IMR-90 (cell line): ENCODE results near the gene H19. TPM values are rescaled to one million over a fixed set of nuclear protein-coding genes. Genes with fewer than 3 reads are reported as not detected.

Experiments used
- ATAC-seq: fragments of 200-7000 bp; cut with Tn5 transposase; 2 replicates; pipeline ENCODE4 v1.9.1; 2020; ENCODE audit warnings: low read depth, mild to moderate bottlenecking, moderate library complexity
- BruUV-seq: library from RNA; stranded (reverse); fragments of 400-500 nt; replicated peaks from 2 replicates; lab custom pipeline; 2021; lab: Mats Ljungman, UMichigan
- CTCF ChIA-PET: fragments of 300-600 bp; formaldehyde crosslinking; extraction: SDS; loops from one replicate; lab custom pipeline; 2021; ENCODE audit warnings: antibody characterized with exemption; lab: Yijun Ruan, JAX
- POLR2A ChIA-PET: fragments of 300-600 bp; sonication (Branson Sonifier 250); formaldehyde crosslinking; loops from one replicate; lab custom pipeline; 2022; ENCODE audit warnings: antibody characterized with exemption; ENCODE audit not compliant: unreplicated experiment; lab: Charles Lee
- DNase-seq: peaks from one replicate; pipeline ENCODE4 v3.0.0; 2013
- H2AFZ ChIP-seq: replicated peaks from 2 replicates; pipeline ENCODE3; 2013; ENCODE audit warnings: low read length, mild to moderate bottlenecking; ENCODE audit not compliant: poor library complexity
- H2AK5ac ChIP-seq: 2 replicates; pipeline ENCODE4 v1.6.1; 2013; ENCODE audit warnings: low read depth, low read length, inconsistent platforms
- H2AK9ac ChIP-seq: replicated peaks from 2 replicates; pipeline ENCODE3; 2013; ENCODE audit warnings: mild to moderate bottlenecking, low read depth, low read length, moderate library complexity; ENCODE audit not compliant: poor library complexity
- H2BK120ac ChIP-seq: 2 replicates; pipeline ENCODE4 v1.6.1; 2013; ENCODE audit warnings: low read depth, low read length, inconsistent platforms
- H2BK15ac ChIP-seq: 3 replicates; pipeline ENCODE4 v1.6.1; 2013; ENCODE audit warnings: low read depth, low read length, inconsistent platforms
- H2BK20ac ChIP-seq: 2 replicates; pipeline ENCODE4 v1.6.1; 2013; ENCODE audit warnings: low read depth, mild to moderate bottlenecking, inconsistent platforms, low read length, moderate library complexity
- H2BK5ac ChIP-seq: 2 replicates; pipeline ENCODE4 v1.6.1; 2013; ENCODE audit warnings: mild to moderate bottlenecking, low read depth, low read length, inconsistent platforms; ENCODE audit not compliant: poor library complexity, severe bottlenecking
- H3K14ac ChIP-seq: replicated peaks from 2 replicates; pipeline ENCODE4 v1.6.1; 2013; ENCODE audit warnings: low read depth, low read length, inconsistent platforms
- H3K18ac ChIP-seq: 2 replicates; pipeline ENCODE4 v1.6.1; 2013; ENCODE audit warnings: low read depth, low read length, control low read depth
- H3K23ac ChIP-seq: 2 replicates; pipeline ENCODE4 v1.6.1; 2013; ENCODE audit warnings: low read depth, low read length, inconsistent platforms
- H3K27ac ChIP-seq: 2 replicates; pipeline ENCODE4 v1.5.1; 2013; ENCODE audit warnings: mild to moderate bottlenecking, control low read depth, low read length; ENCODE audit not compliant: insufficient read depth
- H3K27me3 ChIP-seq: 2 replicates; pipeline ENCODE4 v1.6.1; 2013; ENCODE audit warnings: low read length; ENCODE audit not compliant: control insufficient read depth, insufficient read depth
- H3K36me3 ChIP-seq: 2 replicates; pipeline ENCODE4 v1.6.1; 2013; ENCODE audit warnings: low read length, mixed read lengths; ENCODE audit not compliant: control insufficient read depth, insufficient read depth
- H3K4ac ChIP-seq: 2 replicates; pipeline ENCODE4 v1.6.1; 2013; ENCODE audit warnings: low read depth, low read length, inconsistent platforms
- H3K4me1 ChIP-seq: 2 replicates; pipeline ENCODE4 v1.6.1; 2013; ENCODE audit warnings: low read length, mixed read lengths; ENCODE audit not compliant: control insufficient read depth, insufficient read depth
- H3K4me2 ChIP-seq: 2 replicates; pipeline ENCODE4 v1.6.1; 2013; ENCODE audit warnings: low read depth, mild to moderate bottlenecking, control low read depth, low read length, moderate library complexity
- H3K4me3 ChIP-seq: 2 replicates; pipeline ENCODE4 v1.5.1; 2013; ENCODE audit warnings: low read depth, mild to moderate bottlenecking, control low read depth, low read length, moderate library complexity; ENCODE audit not compliant: insufficient read depth
- H3K56ac ChIP-seq: 2 replicates; pipeline ENCODE4 v1.6.1; 2013; ENCODE audit warnings: low read length, inconsistent platforms; ENCODE audit not compliant: insufficient read depth; ENCODE audit errors: extremely low read depth
- H3K79me1 ChIP-seq, 2 experiments: 2 replicates each; pipeline ENCODE4 v1.6.1; 2013; ENCODE audit warnings: low read length in 2 of 2, inconsistent platforms in 1 of 2, low read depth in 1 of 2
- H3K9ac ChIP-seq: 2 replicates; pipeline ENCODE4 v1.6.1; 2013; ENCODE audit warnings: low read depth, low read length, control low read depth
- H3K9me1 ChIP-seq: 2 replicates; pipeline ENCODE4 v1.6.1; 2013; ENCODE audit warnings: low read length, inconsistent platforms; ENCODE audit not compliant: insufficient read depth
- H3K9me3 ChIP-seq: 2 replicates; pipeline ENCODE4 v1.6.1; 2013; ENCODE audit warnings: low read length; ENCODE audit not compliant: control insufficient read depth, insufficient read depth
- H4K20me1 ChIP-seq: 2 replicates; pipeline ENCODE4 v1.6.1; 2013; ENCODE audit warnings: low read length, inconsistent platforms; ENCODE audit not compliant: insufficient read depth
- H4K5ac ChIP-seq: 2 replicates; pipeline ENCODE4 v1.6.1; 2013; ENCODE audit warnings: mild to moderate bottlenecking, low read depth, low read length, control low read depth
- H4K8ac ChIP-seq, 2 experiments: 2 replicates each; pipeline ENCODE4 v1.6.1; 2013; ENCODE audit warnings: low read depth in 2 of 2, low read length in 2 of 2, control low read depth in 1 of 2, inconsistent platforms in 1 of 2
- H4K91ac ChIP-seq: 2 replicates; pipeline ENCODE4 v1.6.1; 2013; ENCODE audit warnings: low read depth, low read length, inconsistent platforms; ENCODE audit not compliant: insufficient read depth
- CEBPB ChIP-seq: IDR thresholded peaks from 2 replicates; pipeline ENCODE4 v1.6.1; 2012; ENCODE audit warnings: low read depth, low read length, improper control_type of control experiment
- CHD1 ChIP-seq: IDR thresholded peaks from 2 replicates; pipeline ENCODE4 v1.6.1; 2012; ENCODE audit warnings: low read depth, low read length, improper control_type of control experiment
- MAFK ChIP-seq: IDR thresholded peaks from 2 replicates; pipeline ENCODE4 v1.6.1; 2012; ENCODE audit warnings: low read depth, low read length, improper control_type of control experiment
- NFE2L2 ChIP-seq: fragments of 150-350 bp; IDR thresholded peaks from 2 replicates; pipeline ENCODE4 v1.6.1; 2016; ENCODE audit warnings: low read depth, mild to moderate bottlenecking, low read length
- POLR2A ChIP-seq: IDR thresholded peaks from 2 replicates; pipeline ENCODE4 v1.6.1; 2012; ENCODE audit warnings: mild to moderate bottlenecking, low read depth, low read length
- WGBS, 2 experiments: methylation state at CpG; one replicate each; pipeline versions ENCODE4 v1.1.5 to v1.1.7; 2013; ENCODE audit warnings: missing lambda C conversion rate in 2 of 2; ENCODE audit not compliant: insufficient read length in 1 of 2; ENCODE audit errors: extremely low coverage in 2 of 2; 5-methylcytosine and 5-hydroxymethylcytosine counted together
- dilution Hi-C: fragments of 300-500 bp; cut with HindIII; formaldehyde crosslinking; loops from one replicate; pipeline ENCODE4 v1.14.3; 2018; ENCODE audit warnings: low sequenced_read_pairs; ENCODE audit not compliant: unreplicated experiment
- in situ Hi-C: fragments of 300-500 bp; cut with MboI; formaldehyde crosslinking; loops from 3 replicates; pipeline ENCODE4 v1.14.3; 2019; ENCODE audit warnings: low sequenced_read_pairs, inconsistent platforms, mixed read lengths
- intact Hi-C: fragments of 100-400 bp; cut with micrococcal nuclease; formaldehyde crosslinking; loops from 2 replicates; pipeline ENCODE4 v1.10.0; 2022
- polyA plus RNA-seq, 3 experiments: library from polyadenylated mRNA; depleted of rRNA; stranded (reverse); fragments of >200 nt; gene quantifications; 2 replicates each; pipeline ENCODE4 v1.2.3, GENCODE V29; 2012; ENCODE audit warnings: low replicate concordance in 1 of 3
- total RNA-seq: library from RNA; depleted of rRNA; stranded (reverse); fragments of >200 nt; gene quantifications from 2 replicates; pipeline ENCODE4 v1.2.3, GENCODE V29; 2012

H19 gene
- total and polyA plus RNA-seq, 2 of the 4 experiments (the other 2 are of a cell fraction): 0.41 TPM; not detected in 1

- TF ChIP-seq CHD1 (no peak), POLR2A (no peak), CEBPB (no peak), NFE2L2 (no peak), MAFK (no peak)
- Histone ChIP-seq H3K4me2 (no peak overlapping the region), H3K4me1 (no peaks in the 10 kb centered on the region), H3K56ac (no peak overlapping the region), H3K4me3 (no peak overlapping the region), H2AK9ac (no peak overlapping the region), H3K23ac (no peak overlapping the region), H3K9me1 (no peaks in the 10 kb centered on the region), H4K20me1 (no peaks in the 10 kb centered on the region), H2AK5ac (no peak overlapping the region), H4K5ac (no peak overlapping the region), H2BK120ac (no peak overlapping the region), H2BK5ac (no peak overlapping the region), H3K36me3 (no peaks in the 10 kb centered on the region), H3K18ac (no peak overlapping the region), H3K27me3 (no peaks in the 10 kb centered on the region), H4K8ac (no peak overlapping the region), H3K9me3 (no peaks in the 10 kb centered on the region), H2BK20ac (no peak overlapping the region), H2BK15ac (no peak overlapping the region), H4K91ac (no peak overlapping the region), H3K14ac (no peak overlapping the region), H3K4ac (no peak overlapping the region), H3K9ac (no peak overlapping the region), H3K27ac (no peak overlapping the region), H3K79me1 (no peaks in the 10 kb centered on the region), H2AFZ (no peak overlapping the region)
- POLR2A ChIA-PET: no interaction called here
- CTCF ChIA-PET: interaction anchor here (0.9 to 1.2 kb wide), 3 partner anchors 54 to 254 kb away, joined by 3 to 4 read pairs (median 3); no protein-coding TSS in a partner anchor
- in situ Hi-C loops: no loop called here
- no TSS peak for BruUV-seq
- intact Hi-C loops: no loop called here
- dilution Hi-C loops: no loop called here
- ATAC-seq (peak; percentile 36; the same call in 1 of the 2 replicates), DNase-seq (no peak)
- no CpG with 5 or more reads among the region's 11 CpGs for WGBS, 2 experiments
Measured at GRCh38 chr11:1948389-1948788, 49.3 kb downstream of the H19 start.
